GM19351 (cell line): Measurements from ENCODE around the gene PACS2.
"Not testable (repeated sequence)": the region's sequence is repeated elsewhere in the genome, so short reads cannot be mapped to it uniquely, and the experiment has no call there.

ENCODE experiments used
- ATAC-seq: cut with Tn5 transposase; IDR thresholded peaks from one replicate; pipeline ENCODE4 v1.9.1; 2021; ENCODE audit warnings: mild to moderate bottlenecking, moderate library complexity; ENCODE audit not compliant: unreplicated experiment

PACS2 gene

DNA sequence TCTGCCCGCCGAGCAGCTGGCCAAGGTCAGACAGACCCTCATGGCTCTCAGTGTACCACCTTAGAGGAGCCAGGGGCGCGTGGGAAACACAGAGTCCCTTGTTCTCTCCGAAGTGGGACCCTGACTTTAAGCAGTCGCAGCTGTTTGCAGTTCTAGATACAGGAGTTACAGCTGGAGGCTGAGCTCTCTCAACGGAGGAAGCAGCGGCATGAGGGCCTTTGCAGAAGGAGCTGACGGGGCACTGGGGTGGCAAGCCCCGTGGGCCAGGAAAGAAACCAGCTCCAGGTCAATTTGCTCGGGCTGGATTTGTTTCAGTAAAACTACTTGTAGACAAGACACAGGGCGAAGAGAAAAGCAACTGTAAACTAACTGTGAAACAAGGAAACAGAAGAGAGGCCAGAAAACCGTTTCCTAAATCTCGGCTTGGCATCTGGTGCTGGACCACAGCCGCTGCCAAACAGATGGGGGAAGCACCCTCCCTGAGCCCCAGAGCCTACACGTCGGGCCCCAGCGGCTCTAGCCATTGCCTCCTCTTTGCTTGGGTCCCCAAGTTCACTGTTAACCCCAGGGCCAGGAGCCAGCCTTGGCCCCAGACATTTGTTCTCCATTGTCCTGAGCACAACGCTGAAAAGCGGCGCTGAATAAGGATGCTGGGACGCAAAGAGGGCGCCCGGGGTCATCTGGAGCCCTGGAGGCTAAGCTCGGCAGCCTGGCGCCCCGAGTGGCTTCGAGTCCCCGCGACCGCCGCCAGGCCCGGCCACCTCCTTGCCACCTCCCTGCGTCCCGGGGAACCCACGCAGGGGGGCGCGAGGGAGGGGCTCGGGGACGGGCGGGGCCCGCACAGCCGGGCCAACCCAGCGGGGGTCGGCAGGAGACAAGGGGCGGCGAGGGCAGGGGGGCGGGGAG lies 914 bp upstream of the PACS2 start:
- ATAC-seq = no peak

DNA sequence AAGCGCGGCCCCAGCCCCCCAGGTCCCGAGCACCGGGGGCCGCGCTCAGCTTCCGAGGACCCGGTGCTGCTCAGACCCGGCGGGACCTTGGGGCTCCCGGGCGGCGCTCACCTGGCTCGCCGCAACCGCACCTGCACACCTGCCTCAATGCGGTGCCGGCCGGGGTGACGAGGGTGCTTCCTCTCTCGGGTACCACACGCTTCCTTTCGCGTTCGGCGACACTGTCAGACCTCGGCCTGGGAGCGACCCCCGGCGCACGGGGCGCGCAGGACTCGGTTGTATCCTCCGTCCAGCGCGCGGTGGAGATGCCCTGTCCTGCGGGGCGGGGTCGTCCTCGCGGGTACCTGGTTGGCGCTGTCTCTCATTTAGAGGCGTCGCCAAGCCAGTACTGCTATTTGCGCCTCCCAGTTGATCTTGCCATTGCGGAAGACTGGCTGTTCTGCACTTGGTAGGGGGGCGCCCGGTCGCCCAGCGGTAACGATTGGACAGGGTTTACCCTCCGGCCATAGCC lies 718 bp downstream of the PACS2 start:
- ATAC-seq = no peak

DNA sequence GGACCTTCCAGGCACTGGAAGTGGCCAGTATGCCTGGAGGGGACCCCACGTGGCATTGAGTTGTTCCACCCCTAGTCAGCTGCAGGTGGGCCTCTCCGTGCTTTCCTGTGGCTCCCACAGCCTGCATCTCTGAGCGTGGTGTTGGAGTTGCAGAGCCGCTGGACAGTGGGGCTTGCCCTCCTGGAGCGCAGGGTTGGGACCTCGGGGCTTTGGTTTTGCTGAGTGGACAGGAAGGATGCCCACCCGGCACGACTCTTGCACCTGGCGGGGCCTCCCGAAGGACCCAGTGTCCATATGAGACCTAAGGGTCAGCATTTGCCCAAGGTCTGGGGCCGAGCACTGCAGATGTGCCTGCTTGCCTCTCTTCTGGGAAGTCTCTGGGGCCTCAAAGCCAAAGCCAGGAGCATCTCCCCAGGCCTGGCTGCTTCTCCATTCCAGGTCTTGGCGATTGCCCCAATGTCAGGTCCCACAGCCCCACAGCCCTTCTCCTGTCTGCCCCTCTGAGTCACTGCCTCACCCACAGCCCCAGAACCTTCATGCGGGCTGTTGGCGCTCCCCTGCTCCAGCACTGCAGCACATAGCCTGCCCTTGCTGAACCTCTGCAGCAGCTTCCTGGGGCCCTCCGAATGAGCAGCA lies 1.5 kb downstream of the PACS2 start:
- no peak for ATAC-seq

DNA sequence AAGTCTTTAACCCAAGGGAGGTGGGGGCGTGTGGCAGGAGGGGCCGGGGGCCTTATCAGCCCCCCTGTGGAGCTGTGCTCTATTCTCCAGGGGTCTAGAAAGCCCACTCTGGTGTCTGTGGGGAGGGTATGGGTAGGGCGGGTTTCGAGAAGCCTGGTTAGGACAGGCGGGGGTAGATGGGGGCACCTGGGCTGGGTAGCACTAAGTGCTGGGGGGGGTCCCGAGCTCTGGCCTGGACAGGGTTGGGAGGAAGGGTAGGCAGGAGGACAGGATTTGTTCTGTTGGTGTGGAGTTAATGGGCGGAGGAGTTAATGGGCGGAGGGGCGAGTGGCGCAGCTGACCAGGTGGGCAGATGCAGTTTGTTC lies 2.0 kb downstream of the PACS2 start:
- ATAC-seq = no peak

DNA sequence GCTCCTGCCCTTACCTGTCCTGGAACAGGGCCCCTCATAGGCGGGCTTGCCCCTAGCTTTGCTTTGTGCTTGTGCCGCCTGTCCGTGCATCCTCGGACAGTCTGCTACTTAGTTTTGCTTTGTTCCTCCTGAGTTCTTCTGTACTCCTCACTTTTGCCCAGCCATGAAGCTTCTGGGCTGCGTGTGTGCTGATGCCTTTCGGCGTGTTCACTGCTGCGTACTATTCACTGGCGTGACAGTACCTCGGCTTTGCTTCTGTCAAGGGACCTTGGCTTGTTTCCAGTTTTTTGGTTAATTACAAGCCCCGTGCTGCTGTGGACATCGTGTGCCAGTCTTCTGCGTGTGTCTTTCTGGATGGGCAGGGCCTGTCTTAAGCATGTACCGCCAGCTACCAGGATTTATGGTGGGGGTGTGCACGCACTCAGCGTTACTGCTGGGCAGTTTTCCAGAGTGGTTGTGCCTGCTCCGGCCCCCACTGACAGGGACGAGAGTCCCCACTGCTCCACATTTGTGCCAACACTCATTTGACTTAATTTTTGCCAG lies 2.5 kb downstream of the PACS2 start:
- ATAC-seq = no peak

DNA sequence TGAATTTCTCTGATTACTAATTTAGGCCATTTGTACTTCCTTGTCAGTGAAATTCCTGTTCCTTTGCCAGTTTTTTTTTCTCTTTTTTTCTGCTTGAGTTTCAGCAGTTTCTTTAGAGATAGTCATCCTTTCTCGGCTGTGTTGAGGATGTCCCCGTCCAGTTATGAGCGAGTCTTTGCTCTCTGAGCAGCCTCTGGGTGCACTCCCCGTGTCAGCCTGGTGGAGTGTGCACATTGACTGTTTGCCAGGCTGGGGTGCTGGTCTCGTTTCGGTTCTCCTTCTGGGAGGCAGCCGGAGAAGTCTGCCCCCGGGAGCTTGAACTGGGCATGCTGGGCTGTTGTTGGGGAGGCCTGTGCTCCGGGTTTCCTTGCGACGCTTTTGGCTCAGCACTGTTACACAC lies 3.0 kb downstream of the PACS2 start:
- ATAC-seq = no peak

DNA sequence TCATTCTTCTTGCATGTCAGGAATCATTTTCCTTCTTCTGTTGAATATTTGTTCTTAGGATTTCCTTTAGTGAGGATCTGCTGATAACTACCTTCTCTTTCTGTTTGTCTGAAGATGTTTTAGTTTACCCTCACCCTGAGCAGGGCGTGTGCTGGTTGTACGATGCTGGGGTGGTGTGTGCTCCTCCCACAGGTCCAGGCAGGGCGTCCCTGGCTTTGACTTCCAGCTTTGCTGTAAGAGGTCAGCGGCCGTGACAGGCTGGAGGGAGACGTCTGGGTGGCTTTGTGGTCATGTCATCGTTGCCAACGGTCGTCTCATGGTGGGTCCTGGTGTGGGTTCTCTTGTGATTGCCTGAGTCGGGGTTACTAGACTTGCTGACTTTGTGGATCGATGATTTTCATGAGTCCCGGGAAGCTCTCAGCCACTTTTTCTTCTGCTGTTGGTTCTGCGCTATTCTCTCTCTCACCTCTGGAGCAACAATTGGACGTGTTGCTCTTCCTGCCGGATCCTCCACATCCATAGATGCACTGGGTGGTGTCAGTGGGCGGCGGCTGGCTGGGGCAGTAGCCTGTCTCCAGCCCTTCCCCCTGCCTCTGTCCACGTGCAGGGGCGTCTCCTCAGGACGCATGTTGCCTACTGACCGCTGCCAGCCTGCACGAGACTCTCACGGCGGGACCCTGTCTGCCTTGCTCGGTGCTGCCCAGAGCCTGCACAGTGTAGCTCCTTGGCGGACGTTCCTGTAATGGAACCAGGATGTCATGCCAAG lies 8.4 kb downstream of the PACS2 start:
- ATAC-seq = no peak

DNA sequence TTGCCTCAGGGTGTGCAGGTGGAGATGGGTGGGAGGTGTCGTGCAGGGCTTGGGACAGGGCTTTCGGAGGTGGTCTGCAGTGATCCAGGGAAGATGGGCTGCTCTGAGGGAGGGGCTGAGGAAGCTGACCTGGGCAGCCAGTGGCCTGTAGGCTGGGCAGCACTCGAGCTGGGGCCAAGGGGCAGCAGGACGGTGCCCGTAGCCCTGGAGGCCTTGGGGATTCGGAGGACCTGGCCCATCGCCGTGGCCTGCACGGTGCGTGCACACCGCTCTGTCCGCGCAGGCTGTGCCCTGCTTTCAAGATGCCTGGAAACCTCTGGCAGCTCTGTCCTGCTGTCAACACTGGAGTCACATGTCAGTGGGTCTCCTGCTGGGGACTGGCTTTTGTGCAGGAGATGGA lies 9.1 kb downstream of the PACS2 start:
- no peak for ATAC-seq

DNA sequence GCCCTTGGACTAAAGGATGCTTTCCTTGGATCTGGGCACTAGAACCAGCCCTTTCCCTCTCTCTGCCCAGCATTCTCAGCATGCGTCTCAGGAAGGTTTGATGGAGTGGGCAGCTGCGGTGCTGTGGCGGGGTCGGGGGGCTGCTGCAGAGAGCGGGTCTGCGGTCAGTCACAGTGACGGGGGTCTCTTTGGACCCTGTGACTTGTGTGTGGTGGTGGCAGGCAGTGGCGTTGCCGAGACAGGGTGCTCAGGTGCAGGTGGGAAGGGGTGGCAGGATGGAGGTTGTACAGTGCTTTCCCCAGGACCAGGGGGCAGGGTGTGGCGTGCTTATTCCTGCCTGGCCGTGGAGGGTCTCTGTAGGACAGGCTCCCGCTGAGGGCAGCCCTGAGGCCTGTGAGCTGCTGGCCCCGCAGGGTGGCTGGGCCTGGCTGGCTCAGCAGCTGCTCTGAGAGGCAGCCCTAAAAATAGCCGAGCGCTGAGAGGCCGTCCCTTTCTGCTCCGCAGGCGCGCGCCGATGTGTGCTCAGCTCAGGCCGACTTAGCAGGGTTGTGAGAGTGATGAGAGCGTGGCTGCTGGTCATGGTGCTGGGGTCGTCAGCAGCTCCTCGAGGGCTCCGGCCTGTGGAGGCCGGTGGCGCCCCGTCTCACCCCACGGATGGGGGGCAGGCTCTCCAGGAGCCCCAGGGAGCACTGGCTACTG lies 9.7 kb downstream of the PACS2 start:
- ATAC-seq = no peak

DNA sequence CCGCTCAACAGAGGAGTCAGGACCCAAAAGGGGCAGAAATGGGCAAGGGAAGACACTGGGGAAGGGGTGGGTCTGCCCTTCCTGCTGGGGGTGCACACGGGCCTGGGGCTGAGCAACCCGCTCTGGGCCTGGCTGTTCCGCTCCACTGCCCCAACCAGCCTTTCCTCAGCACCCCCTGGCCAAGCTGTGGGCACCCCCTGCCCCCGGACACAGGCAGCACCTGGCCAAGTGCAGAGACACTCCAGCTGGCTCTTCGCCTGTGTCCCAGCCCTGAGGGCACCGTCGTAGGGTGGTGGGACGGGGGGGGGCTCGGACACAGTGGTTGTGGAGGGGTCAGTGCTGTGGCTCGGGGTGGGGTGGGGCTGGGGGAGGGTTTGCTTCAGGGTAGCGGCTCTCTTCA lies 10.3 kb downstream of the PACS2 start:
- ATAC-seq = no peak

DNA sequence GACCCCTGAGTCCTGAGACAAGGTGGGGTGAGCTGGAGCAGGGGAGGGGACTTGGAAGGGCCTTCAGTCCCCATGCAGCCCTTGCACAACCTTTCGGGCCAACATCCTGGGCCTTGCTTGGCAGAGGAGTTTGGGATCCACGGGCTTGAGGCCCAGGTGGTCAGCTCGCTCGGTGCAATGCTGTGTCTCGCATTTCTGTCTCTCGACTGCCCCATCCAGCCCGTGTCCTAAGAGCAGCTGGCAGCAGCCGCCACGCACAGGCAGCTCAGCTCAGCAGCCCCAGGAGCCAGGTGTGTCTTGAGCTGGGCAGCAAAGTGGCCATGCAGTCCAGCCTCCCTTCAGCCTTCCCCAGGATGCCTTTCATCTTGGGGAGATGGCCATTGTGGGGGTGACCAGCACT lies 10.8 kb downstream of the PACS2 start:
- no peak for ATAC-seq

DNA sequence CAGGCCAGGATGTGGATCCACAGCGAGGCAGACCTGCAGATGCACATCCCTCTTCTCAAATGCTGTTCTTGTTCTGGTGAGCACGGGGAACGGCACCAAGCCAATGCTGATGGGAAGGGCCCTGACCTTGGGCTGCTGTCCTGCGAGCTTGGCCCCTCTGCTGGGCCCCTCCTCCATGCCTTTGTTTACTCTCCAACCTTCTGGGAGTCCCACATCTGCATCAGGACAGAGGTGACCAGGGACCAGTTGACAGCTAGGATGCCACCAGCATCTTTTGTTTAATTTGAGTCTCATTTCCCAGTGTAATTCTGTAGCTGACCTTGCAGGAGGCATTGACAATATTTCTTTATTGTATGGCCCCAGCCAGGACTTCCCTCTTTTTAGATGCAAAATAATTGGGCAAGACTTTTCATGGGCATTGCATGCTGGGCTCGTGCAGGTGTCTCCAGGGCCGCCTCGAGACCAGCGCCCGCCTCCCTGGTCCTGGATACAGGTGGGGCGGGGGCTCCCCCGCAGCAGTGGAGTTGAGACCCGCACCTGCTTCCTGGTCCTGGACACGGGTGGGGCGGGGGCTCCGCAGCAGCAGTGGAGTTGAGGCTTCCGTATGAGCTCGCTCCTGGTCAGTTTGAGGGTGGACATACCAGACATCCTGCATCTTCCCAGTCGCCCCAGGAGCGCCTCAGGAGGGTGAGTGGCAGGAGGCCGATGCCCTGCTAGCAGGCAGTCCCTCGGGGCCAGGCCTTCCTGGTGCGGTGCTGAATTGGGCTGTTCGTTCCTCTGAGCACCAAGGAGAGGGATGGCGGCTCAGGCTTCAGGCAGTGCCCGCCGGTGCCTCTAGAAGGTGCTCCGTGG lies 11.4 kb downstream of the PACS2 start:
- ATAC-seq = no peak

DNA sequence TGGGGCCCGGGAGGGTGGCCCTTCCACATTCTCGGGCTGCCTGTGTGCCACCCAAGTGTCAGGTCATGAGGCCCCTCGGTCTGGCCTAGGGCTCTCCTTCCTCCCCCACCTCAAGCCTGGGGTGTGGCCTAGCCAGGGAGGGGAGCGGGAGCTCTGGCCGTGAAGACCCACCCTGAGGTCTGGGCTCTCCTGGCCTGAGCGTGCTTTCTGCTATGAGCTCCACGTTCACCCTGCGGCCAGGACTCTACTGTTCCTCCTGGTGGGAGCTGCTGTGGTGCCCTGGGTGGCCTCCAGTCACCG lies 12.0 kb downstream of the PACS2 start:
- ATAC-seq = no peak

DNA sequence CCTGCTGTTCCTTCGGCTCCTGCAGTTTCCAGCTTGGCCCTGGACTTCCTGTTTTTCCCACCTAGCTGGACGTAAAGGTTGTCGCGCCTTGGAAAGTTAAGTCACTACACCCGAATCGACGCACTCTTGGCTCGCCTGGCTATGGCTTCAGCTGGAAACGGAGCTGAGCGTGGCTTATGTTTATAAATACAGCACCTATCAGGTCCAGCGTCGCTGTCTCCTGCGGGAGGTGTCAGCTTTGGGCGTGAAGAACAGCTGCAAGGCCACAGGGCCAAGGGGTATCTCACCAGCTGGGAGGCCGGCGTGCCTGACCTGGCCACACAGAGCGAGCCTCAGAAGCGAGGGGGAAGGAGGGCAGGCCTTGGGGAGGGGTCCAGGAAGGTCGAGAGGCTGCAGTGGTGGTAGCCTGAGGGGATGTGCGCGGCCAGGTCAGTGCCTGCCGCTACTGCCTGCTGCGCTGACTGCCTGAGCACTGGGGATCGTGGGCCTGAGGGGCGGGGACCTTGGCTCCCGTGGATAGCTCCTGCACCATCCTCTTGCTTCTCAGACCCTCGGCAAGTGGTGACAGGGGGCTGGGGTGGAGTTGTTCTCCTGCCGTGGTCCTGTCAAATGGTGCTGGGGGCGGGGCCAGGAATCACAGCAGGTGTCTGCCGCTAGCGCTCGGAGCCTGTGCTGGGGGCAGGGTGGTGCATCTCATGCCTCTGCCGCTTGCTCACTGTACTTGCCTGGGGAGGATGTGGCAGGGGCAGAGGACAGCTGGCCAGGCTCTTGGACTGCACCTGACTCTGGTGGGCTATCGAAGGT lies 12.5 kb downstream of the PACS2 start:
- no peak for ATAC-seq

DNA sequence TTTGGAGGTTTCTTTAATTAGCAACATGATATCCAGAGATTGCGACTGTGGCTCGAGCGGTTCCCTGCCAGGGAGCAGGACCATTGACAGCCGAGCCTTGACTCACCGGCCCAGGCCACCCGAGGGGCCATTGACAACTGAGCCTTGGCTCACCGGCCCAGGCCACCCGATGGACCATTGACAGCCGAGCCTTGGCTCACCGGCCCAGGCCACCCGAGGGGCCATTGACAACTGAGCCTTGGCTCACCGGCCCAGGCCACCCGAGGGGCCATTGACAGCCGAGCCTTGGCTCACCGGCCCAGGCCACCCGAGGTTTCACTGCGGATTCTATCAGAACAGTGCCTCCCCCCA lies 13.1 kb downstream of the PACS2 start:
- ATAC-seq = not testable (repeated sequence)

DNA sequence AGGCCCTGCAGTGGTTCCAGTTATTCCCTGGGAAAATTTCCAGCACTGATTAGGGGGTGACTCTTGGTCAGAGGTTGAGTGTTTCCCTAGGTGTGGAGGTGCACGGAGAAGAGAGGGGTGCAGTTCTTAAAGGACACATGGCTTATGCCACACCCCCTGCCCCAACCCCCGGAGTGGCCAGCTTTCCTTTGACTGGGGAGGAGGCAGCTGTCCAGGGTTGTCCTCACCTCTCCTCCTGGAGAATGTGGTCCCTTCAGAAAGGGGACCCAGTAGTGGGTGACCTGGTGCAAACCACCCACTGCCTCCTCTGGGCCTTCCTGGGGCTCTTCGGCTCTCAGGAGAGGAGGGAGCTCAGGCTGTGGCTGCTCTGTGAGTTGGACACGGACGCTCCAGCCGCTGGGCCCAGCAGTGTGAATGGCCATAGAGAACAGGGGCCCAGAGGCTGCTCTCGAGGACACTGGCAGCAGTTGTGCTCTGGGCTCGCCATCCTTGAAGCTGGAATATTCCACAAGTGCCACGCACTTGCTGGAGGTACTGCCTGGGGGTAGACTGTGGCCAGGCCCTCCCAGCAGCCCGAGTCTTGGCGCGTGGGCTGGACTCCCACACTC lies 13.6 kb downstream of the PACS2 start:
- no peak for ATAC-seq

DNA sequence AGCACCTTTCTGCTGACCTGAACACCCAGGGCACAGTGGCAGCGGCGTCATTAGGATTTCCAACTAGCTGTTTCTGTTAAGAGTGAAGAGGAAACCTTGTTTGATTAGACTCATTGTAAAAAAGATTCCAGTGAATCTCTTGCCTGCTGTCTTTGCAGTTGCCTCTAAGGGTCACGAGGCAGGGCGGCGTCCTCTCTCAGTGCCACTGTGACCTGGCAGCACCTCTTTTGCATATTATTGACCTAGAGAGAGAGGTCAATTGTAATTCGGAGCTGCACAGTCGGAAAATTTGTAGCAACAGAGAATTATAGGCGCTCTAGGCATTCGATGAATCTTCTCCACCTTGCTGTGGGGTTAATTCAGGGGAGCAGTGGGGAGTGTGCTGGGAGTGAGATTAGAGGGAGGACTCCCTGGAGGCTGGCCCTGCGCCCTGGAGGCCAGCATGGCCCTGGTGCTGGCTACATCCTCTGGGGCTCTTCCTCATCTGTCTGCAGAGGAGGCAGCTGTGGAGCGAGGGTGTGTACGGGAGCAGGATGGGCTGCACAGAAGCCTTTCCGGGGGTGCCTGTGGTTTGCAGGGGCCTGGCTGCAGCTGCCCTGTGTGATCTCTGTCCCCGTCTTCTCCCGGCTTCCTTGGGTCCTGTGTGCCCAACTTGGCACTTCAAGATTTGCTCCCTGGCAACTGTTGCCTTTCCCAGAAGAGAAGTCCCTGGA lies 14.3 kb downstream of the PACS2 start:
- no peak for ATAC-seq

DNA sequence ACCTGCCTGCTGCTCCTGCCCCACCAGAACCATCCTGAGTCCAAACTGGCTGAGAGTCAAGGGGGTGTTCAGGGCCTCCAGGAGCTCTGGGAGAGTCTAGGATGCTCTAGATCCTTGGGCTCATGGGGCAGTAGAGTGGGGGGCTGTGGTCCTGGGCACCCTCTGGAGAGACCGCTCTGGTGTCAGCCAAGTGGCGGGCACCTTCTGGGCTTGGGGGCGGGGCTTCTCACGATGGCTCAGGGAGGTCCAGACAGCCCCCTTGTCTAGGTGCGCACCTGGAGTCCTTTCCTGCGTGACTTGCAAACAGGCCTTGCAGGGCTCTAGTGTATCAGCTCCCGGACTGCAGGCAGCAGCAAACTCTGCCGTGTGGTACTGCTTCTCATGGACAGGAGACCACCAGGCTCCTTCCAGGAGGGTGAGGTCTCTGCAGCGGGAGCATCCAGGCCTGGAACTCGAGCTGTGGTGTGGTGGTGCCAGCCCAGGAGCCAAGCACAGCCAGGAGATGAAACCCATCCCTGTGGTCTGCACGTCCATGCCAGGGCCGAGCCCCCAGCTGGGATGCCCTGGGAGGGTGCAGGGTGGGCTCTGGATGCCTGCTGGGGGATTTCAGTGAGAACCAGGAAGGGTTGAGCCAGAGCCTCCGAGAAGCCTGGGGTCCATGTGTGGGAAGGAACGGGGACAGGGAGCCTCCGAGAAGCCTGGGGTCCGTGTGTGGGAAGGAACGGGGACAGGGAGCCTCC lies 15.0 kb downstream of the PACS2 start:
- no peak for ATAC-seq
